SJSA1 (cell line): ENCODE measurements around the gene DDR1. TPM values are rescaled to one million over a fixed set of nuclear protein-coding genes. Genes with fewer than 3 reads are reported as not detected.
"Not testable (repeated sequence)": the region's sequence is repeated elsewhere in the genome, so short reads cannot be mapped to it uniquely, and the experiment has no call there.

Experiments
- DNase-seq, 2 experiments: peaks; one replicate each; pipeline ENCODE4 v3.0.0-alpha.2; 2015 to 2020; ENCODE audit warnings: low spot score in 2 of 2, low read depth in 1 of 2
- H3K27ac ChIP-seq: fragments of 250-450 bp; sonication (Bioruptor Pico); 2 replicates; pipeline ENCODE4 v1.5.1; 2020; ENCODE audit warnings: mild to moderate bottlenecking, moderate library complexity
- H3K27me3 ChIP-seq: fragments of 250-450 bp; sonication (Bioruptor Pico); replicated peaks from 2 replicates; pipeline ENCODE4 v1.5.1; 2020; ENCODE audit warnings: mild to moderate bottlenecking, moderate library complexity
- H3K36me3 ChIP-seq: fragments of 250-450 bp; sonication (Bioruptor Pico); 2 replicates; pipeline ENCODE4 v1.5.1; 2020; ENCODE audit warnings: mild to moderate bottlenecking
- H3K4me1 ChIP-seq: fragments of 250-450 bp; sonication (Bioruptor Pico); replicated peaks from 2 replicates; pipeline ENCODE4 v1.6.1; 2021; ENCODE audit warnings: mild to moderate bottlenecking
- H3K4me3 ChIP-seq: fragments of 250-450 bp; sonication (Bioruptor Pico); 2 replicates; pipeline ENCODE4 v1.5.1; 2020; ENCODE audit warnings: mild to moderate bottlenecking
- H3K9me3 ChIP-seq: fragments of 250-450 bp; sonication (Bioruptor Pico); replicated peaks from 2 replicates; pipeline ENCODE4 v1.5.1; 2020; ENCODE audit warnings: mild to moderate bottlenecking
- total RNA-seq: library from RNA; depleted of rRNA; stranded (reverse); fragments of >200 nt; shearing (Covaris generic); gene quantifications from 2 replicates; pipeline ENCODE4 v1.2.3, GENCODE V29; 2014

DDR1 gene
- total RNA-seq, 1 experiment from 2014 or later: 18.2 TPM

GRCh38 chr6:30862156-30862875, 22.0 kb upstream of the DDR1 start:
- no peak overlapping the region for H3K27ac ChIP-seq
- H3K27me3 ChIP-seq: no peaks in the 10 kb centered on the region
- H3K36me3 ChIP-seq: no peaks in the 10 kb centered on the region
- no peak for DNase-seq
- no peak overlapping the region for H3K4me3 ChIP-seq
- no peaks in the 10 kb centered on the region for H3K4me1 ChIP-seq
- H3K9me3 ChIP-seq: peaks cover 4% of the 10 kb centered on the region; the same call in 1 of the 2 replicates

GRCh38 chr6:30864325-30864724, 20.0 kb upstream of the DDR1 start:
- peaks cover 4% of the 10 kb centered on the region; the same call in 1 of the 2 replicates for H3K9me3 ChIP-seq
- no peak for DNase-seq
- H3K4me1 ChIP-seq: no peaks in the 10 kb centered on the region
- no peak overlapping the region for H3K4me3 ChIP-seq
- no peak overlapping the region for H3K27ac ChIP-seq
- H3K27me3 ChIP-seq: no peaks in the 10 kb centered on the region
- H3K36me3 ChIP-seq: no peaks in the 10 kb centered on the region

- H3K27me3 ChIP-seq, H3K4me1 ChIP-seq, H3K4me3 ChIP-seq, H3K27ac ChIP-seq, DNase-seq, H3K36me3 ChIP-seq: not testable (repeated sequence)
- peaks cover 15% of the 10 kb centered on the region for H3K9me3 ChIP-seq
These were observed 15.0 kb upstream of the DDR1 start for GRCh38 chr6:30869241-30869749.

- Histone ChIP-seq H3K4me1 (no peaks in the 10 kb centered on the region), H3K36me3 (no peaks in the 10 kb centered on the region)
These were observed 13.8 kb upstream of the DDR1 start for GRCh38 chr6:30870546-30870945.

GRCh38 chr6:30871592-30872183, 12.6 kb upstream of the DDR1 start:
- no peak for DNase-seq
- Histone ChIP-seq H3K4me3 (no peak overlapping the region), H3K27me3 (no peaks in the 10 kb centered on the region), H3K9me3 (peaks cover 15% of the 10 kb centered on the region), H3K4me1 (peaks cover 9% of the 10 kb centered on the region), H3K27ac (no peak overlapping the region), H3K36me3 (no peaks in the 10 kb centered on the region)

More at GRCh38 chr6:30870546-30870945, 13.8 kb upstream of the DDR1 start:
- no peak for DNase-seq
- Histone ChIP-seq H3K27ac (no peak overlapping the region), H3K9me3 (peaks cover 15% of the 10 kb centered on the region), H3K27me3 (no peaks in the 10 kb centered on the region), H3K4me3 (no peak overlapping the region)

GRCh38 chr6:30873137-30873640, 11.1 kb upstream of the DDR1 start:
- peaks cover 21% of the 10 kb centered on the region for H3K4me1 ChIP-seq
- no peak overlapping the region for H3K27ac ChIP-seq
- peaks cover 15% of the 10 kb centered on the region for H3K9me3 ChIP-seq
- H3K27me3 ChIP-seq: no peaks in the 10 kb centered on the region
- DNase-seq: no peak
- no peaks in the 10 kb centered on the region for H3K36me3 ChIP-seq
- H3K4me3 ChIP-seq: no peak overlapping the region

- not testable (repeated sequence) for H3K36me3 ChIP-seq, H3K4me3 ChIP-seq, H3K27me3 ChIP-seq, H3K27ac ChIP-seq, DNase-seq
- Histone ChIP-seq H3K4me1 (peaks cover 21% of the 10 kb centered on the region), H3K9me3 (peaks cover 15% of the 10 kb centered on the region)
These were observed 10.5 kb upstream of the DDR1 start for GRCh38 chr6:30873795-30874194.

GRCh38 chr6:30875244-30876038, 8.9 kb upstream of the DDR1 start:
- Histone ChIP-seq H3K27me3 (no peaks in the 10 kb centered on the region), H3K36me3 (no peaks in the 10 kb centered on the region), H3K27ac (no peak overlapping the region)

GRCh38 chr6:30876039-30876730, 8.1 kb upstream of the DDR1 start:
- Histone ChIP-seq H3K4me3 (no peak overlapping the region), H3K27me3 (no peaks in the 10 kb centered on the region), H3K36me3 (no peaks in the 10 kb centered on the region), H3K27ac (no peak overlapping the region), H3K4me1 (peaks cover 21% of the 10 kb centered on the region), H3K9me3 (peaks cover 11% of the 10 kb centered on the region)
- DNase-seq: no peak

More at GRCh38 chr6:30875244-30876038, 8.9 kb upstream of the DDR1 start:
- DNase-seq: no peak
- peaks cover 21% of the 10 kb centered on the region for H3K4me1 ChIP-seq
- H3K9me3 ChIP-seq: peaks cover 11% of the 10 kb centered on the region
- H3K4me3 ChIP-seq: no peak overlapping the region

GRCh38 chr6:30877419-30878262, 6.7 kb upstream of the DDR1 start:
- H3K36me3 ChIP-seq: no peaks in the 10 kb centered on the region
- peak overlapping the region; percentile 31 for H3K27ac ChIP-seq
- peak; percentile 88 to 89 for DNase-seq
- H3K27me3 ChIP-seq: no peaks in the 10 kb centered on the region
- H3K9me3 ChIP-seq: peaks cover under 1% of the 10 kb centered on the region; the same call in 1 of the 2 replicates
- peaks cover 21% of the 10 kb centered on the region for H3K4me1 ChIP-seq
- H3K4me3 ChIP-seq: peak overlapping the region; percentile 22

GRCh38 chr6:30879684-30880427, 4.5 kb upstream of the DDR1 start:
- Histone ChIP-seq H3K27me3 (no peaks in the 10 kb centered on the region), H3K9me3 (no peaks in the 10 kb centered on the region), H3K27ac (no peak overlapping the region), H3K4me3 (no peak overlapping the region), H3K4me1 (peaks cover 25% of the 10 kb centered on the region), H3K36me3 (no peaks in the 10 kb centered on the region)
- no peak for DNase-seq

- H3K27me3 ChIP-seq: no peaks in the 10 kb centered on the region
- H3K9me3 ChIP-seq: no peaks in the 10 kb centered on the region
- no peak for DNase-seq
- H3K36me3 ChIP-seq: no peaks in the 10 kb centered on the region
- no peak overlapping the region for H3K4me3 ChIP-seq
- peaks cover 34% of the 10 kb centered on the region for H3K4me1 ChIP-seq
- no peak overlapping the region for H3K27ac ChIP-seq
These were observed 3.5 kb upstream of the DDR1 start for GRCh38 chr6:30880698-30881252.
